Astrocyte (in vitro differentiated cells and primary cell): ENCODE measurements around the gene MORN1. TPM values are rescaled to one million over a fixed set of nuclear protein-coding genes. Genes with fewer than 3 reads are reported as not detected.

Experiments used
- DNase-seq: peaks from one replicate; pipeline ENCODE4 v3.0.0-alpha.2; 2010; ENCODE audit warnings: low read depth
- FAIRE-seq: peaks from 2 replicates; lab custom pipeline; 2011; peaks lifted over from hg19 to GRCh38; lab: Jason Lieb, UNC
- H2AFZ ChIP-seq: 2 replicates; pipeline ENCODE4 v1.6.0; 2012; ENCODE audit warnings: low read depth, low read length, inconsistent platforms
- H3K27ac ChIP-seq: 2 replicates; pipeline ENCODE4 v1.5.1; 2011; ENCODE audit warnings: low read depth, low read length, inconsistent platforms
- H3K27me3 ChIP-seq: 2 replicates; pipeline ENCODE4 v1.6.0; 2011; ENCODE audit warnings: low read length, inconsistent platforms; ENCODE audit not compliant: insufficient read depth
- H3K36me3 ChIP-seq: 2 replicates; pipeline ENCODE4 v1.5.1; 2011; ENCODE audit warnings: low read length, inconsistent platforms; ENCODE audit not compliant: insufficient read depth
- H3K4me1 ChIP-seq: 2 replicates; pipeline ENCODE4 v1.5.1; 2011; ENCODE audit warnings: low read length, inconsistent platforms; ENCODE audit not compliant: insufficient read depth
- H3K4me2 ChIP-seq: 2 replicates; pipeline ENCODE4 v1.6.0; 2012; ENCODE audit warnings: low read length, inconsistent platforms
- H3K4me3 ChIP-seq: 2 replicates; pipeline ENCODE4 v1.5.1; 2011; ENCODE audit warnings: low read depth, mild to moderate bottlenecking, low read length, inconsistent platforms; ENCODE audit not compliant: insufficient read depth
- H3K79me2 ChIP-seq: 2 replicates; pipeline ENCODE4 v1.6.0; 2012; ENCODE audit warnings: mild to moderate bottlenecking, low read length, inconsistent platforms; ENCODE audit not compliant: insufficient read depth
- H3K9ac ChIP-seq: 2 replicates; pipeline ENCODE4 v1.6.0; 2012; ENCODE audit warnings: mild to moderate bottlenecking, low read length, inconsistent platforms
- H3K9me3 ChIP-seq: 2 replicates; pipeline ENCODE4 v1.5.1; 2012; ENCODE audit warnings: low read depth, mild to moderate bottlenecking, low read length, inconsistent platforms; ENCODE audit not compliant: insufficient read depth
- H4K20me1 ChIP-seq: 2 replicates; pipeline ENCODE4 v1.6.0; 2012; ENCODE audit warnings: low read length, inconsistent platforms; ENCODE audit not compliant: insufficient read depth
- H3K27ac Mint-ChIP-seq: one replicate; pipeline ENCODE4 v1.8.0; 2021; ENCODE audit warnings: mild to moderate bottlenecking, mixed read lengths; ENCODE audit not compliant: unreplicated experiment
- H3K27me3 Mint-ChIP-seq: one replicate; pipeline ENCODE4 v1.8.0; 2021; ENCODE audit warnings: low read depth, mixed read lengths; ENCODE audit not compliant: unreplicated experiment
- H3K36me3 Mint-ChIP-seq: one replicate; pipeline ENCODE4 v1.8.0; 2021; ENCODE audit warnings: low read depth, mixed read lengths; ENCODE audit not compliant: unreplicated experiment
- H3K4me1 Mint-ChIP-seq: one replicate; pipeline ENCODE4 v1.8.0; 2021; ENCODE audit warnings: low read depth, mixed read lengths; ENCODE audit not compliant: unreplicated experiment
- H3K4me3 Mint-ChIP-seq: one replicate; pipeline ENCODE4 v1.8.0; 2021; ENCODE audit warnings: mild to moderate bottlenecking, moderate library complexity, mixed read lengths; ENCODE audit not compliant: unreplicated experiment
- H3K9me3 Mint-ChIP-seq: one replicate; pipeline ENCODE4 v1.8.0; 2021; ENCODE audit warnings: mild to moderate bottlenecking, mixed read lengths; ENCODE audit not compliant: unreplicated experiment
- CTCF ChIP-seq: IDR thresholded peaks from 2 replicates; pipeline ENCODE4 v1.5.1; 2011; ENCODE audit warnings: low read depth, mild to moderate bottlenecking, inconsistent platforms, low read length, moderate library complexity; ENCODE audit not compliant: insufficient read depth
- EZH2 ChIP-seq: IDR thresholded peaks from 2 replicates; pipeline ENCODE4 v1.6.1; 2012; ENCODE audit warnings: mild to moderate bottlenecking, low read length, inconsistent platforms; ENCODE audit not compliant: insufficient read depth
- total RNA-seq: library from RNA; stranded (reverse); gene quantifications from 2 replicates; pipeline ENCODE4 v1.2.1, GENCODE V29; 2021

The MORN1 gene
- total RNA-seq, 1 donor from 2014 or later: 9.2 TPM

- no peak for DNase-seq
- no peaks in the 10 kb centered on the region for H3K36me3 Mint-ChIP-seq
- H3K4me3 Mint-ChIP-seq: no peak overlapping the region
- no peaks in the 10 kb centered on the region for H3K36me3 ChIP-seq
- H3K27me3 ChIP-seq: no peaks in the 10 kb centered on the region
- no peaks in the 10 kb centered on the region for H3K9me3 ChIP-seq
- no peak overlapping the region for H3K4me3 ChIP-seq
- peaks cover 49% of the 10 kb centered on the region for H3K4me1 Mint-ChIP-seq
- H4K20me1 ChIP-seq: peaks cover 100% of the 10 kb centered on the region
- H3K4me2 ChIP-seq: no peak overlapping the region
- peaks cover 99% of the 10 kb centered on the region for H3K79me2 ChIP-seq
- H3K27me3 Mint-ChIP-seq: no peaks in the 10 kb centered on the region
- H3K9me3 Mint-ChIP-seq: no peaks in the 10 kb centered on the region
- no peak overlapping the region for H2AFZ ChIP-seq
- H3K4me1 ChIP-seq: peaks cover 40% of the 10 kb centered on the region
- H3K9ac ChIP-seq: no peak overlapping the region
- TF ChIP-seq CTCF: no peak
- TF ChIP-seq EZH2: no peak
- peak overlapping the region; percentile 53 for H3K27ac Mint-ChIP-seq
- H3K27ac ChIP-seq: no peak overlapping the region
- FAIRE-seq: no peak
Measured at GRCh38 chr1:2273401-2274090, 117.8 kb downstream of the MORN1 start.

GRCh38 chr1:2272686-2273400 is 118.5 kb downstream of the MORN1 start:
- Histone ChIP-seq H3K4me2 (no peak overlapping the region), H3K36me3 (no peaks in the 10 kb centered on the region), H3K27me3 (no peaks in the 10 kb centered on the region), H2AFZ (no peak overlapping the region), H3K27ac (no peak overlapping the region), H3K4me3 (no peak overlapping the region), H3K9me3 (no peaks in the 10 kb centered on the region), H4K20me1 (peaks cover 100% of the 10 kb centered on the region), H3K4me1 (peaks cover 40% of the 10 kb centered on the region), H3K9ac (no peak overlapping the region), H3K79me2 (peaks cover 99% of the 10 kb centered on the region)
- Mint-ChIP-seq H3K27ac (peak overlapping the region; percentile 53), H3K27me3 (no peaks in the 10 kb centered on the region), H3K36me3 (peaks cover 1% of the 10 kb centered on the region), H3K4me1 (peaks cover 43% of the 10 kb centered on the region), H3K4me3 (no peak overlapping the region), H3K9me3 (no peaks in the 10 kb centered on the region)
- FAIRE-seq: no peak
- TF ChIP-seq EZH2: no peak
- TF ChIP-seq CTCF: no peak
- no peak for DNase-seq
